Measurements from ENCODE around the gene NT5DC2.

The NT5DC2 gene

DNA sequence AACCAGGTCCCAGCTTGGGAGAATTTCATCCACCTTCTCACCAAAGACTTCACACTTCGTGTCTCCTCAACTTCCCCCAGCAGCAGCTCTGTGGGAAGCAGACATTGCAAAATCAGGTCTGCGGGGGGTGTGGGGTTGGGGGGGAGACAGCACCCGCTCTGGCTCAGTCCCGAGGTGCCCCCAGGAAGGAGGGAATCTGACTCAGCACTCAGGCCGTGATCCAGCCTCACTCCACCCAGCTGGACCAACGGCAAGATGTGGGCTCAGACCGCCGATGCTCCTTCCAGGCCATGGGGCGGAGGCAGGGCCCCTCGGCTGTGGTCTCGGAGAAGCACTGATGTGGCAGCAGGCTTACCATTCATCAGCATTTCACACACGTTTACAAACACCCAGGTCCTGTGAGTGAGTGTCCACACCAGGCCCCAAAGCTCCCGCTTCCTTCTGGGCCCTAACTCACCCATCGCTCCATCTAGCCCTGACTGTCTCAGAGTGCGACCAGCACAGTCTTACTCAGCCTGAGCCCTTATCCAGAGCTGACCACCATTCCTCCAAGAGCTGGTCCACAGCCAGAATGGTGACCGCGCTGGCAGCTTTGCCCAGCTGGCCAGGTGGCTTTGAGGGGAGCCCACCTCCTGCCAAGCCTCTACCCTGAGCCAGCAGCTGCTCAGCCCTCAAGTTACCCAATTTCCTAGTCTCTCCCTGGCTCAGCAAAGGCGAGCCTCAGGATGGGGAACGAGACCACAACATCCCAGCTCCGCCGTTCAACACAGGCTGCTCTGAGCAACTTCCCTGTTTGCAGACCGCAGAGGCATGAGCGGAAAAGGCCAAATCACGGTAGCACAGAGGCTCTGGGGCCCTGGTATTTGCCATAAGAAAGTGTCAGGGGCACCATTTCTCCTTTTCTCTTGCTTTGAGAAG, 35.3 kb downstream of the NT5DC2 start:
- no peaks in the 10 kb centered on the region for H3K4me1 ChIP-seq (ENCODE audit: control insufficient read depth, insufficient read depth, low read length)
- WGBS, 2 experiments, result 91 to 93% methylated on average over 24 of the region's 24 CpGs
- no peaks in the 10 kb centered on the region for H3K27me3 ChIP-seq (ENCODE audit: control insufficient read depth, insufficient read depth, low read length, poor library complexity, severe bottlenecking)
- no peaks in the 10 kb centered on the region for H3K36me3 ChIP-seq (ENCODE audit: control insufficient read depth, insufficient read depth, low read length)
- no peak overlapping the region for H3K27ac ChIP-seq (ENCODE audit: insufficient read depth, low read depth, low read length, poor library complexity, severe bottlenecking)
- no peak overlapping the region for H3K4me3 ChIP-seq (ENCODE audit: insufficient read depth, low read depth, low read length)
- no peaks in the 10 kb centered on the region for H3K9me3 ChIP-seq (ENCODE audit: control insufficient read depth, low read length)

DNA sequence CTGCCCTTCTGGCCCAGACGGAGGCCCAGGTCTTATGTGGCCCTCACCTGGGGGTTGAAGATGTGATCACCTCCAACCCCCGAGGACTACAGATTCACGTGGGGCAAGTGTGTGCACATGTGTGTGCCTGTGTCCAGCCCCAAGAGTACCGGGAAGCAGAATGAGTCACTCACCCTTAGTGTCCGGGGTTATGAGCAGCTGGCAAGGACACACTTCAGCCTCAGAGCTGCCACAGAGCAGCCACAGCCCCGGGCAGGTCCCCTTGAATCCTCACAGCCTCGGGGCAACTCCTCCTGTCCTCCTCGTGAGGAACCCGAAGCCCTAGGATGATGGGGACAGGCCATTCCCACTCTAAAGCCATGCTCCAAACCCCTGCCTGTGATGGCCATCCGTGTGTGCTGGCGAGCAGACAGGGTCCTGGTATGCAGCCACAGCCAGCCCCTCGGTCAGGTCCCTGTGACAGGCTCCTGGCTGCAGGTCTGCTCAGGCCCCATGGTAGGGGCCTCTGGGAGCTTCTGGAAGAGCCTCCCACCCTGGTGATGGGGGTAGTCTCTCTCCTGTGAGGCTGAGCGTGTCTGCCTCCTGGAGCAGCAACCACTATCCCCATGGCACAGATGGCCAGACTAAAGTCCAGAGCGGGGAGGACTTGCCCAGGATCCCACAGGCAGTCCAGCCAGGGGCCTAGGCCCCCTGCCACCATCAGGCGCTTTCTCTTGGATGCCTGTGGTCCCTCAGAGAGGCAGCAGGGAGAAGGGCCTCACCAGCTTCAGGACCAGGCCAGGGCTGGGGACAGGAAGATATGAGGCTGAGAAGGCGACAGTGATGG, 37.7 kb downstream of the NT5DC2 start:
- H3K27me3 ChIP-seq (ENCODE audit: control insufficient read depth, insufficient read depth, low read length, poor library complexity, severe bottlenecking), result no peaks in the 10 kb centered on the region
- no peak overlapping the region for H3K4me3 ChIP-seq (ENCODE audit: insufficient read depth, low read depth, low read length)
- H3K9me3 ChIP-seq (ENCODE audit: control insufficient read depth, low read length), result no peaks in the 10 kb centered on the region
- H3K27ac ChIP-seq (ENCODE audit: insufficient read depth, low read depth, low read length, poor library complexity, severe bottlenecking), result no peak overlapping the region
- peaks cover 8% of the 10 kb centered on the region for H3K36me3 ChIP-seq (ENCODE audit: control insufficient read depth, insufficient read depth, low read length)
- WGBS, 2 experiments, result 92 to 93% methylated on average over 16 of the region's 16 CpGs
- no peaks in the 10 kb centered on the region for H3K4me1 ChIP-seq (ENCODE audit: control insufficient read depth, insufficient read depth, low read length)

- Histone ChIP-seq H3K27ac (ENCODE audit: insufficient read depth, low read depth, low read length, poor library complexity, severe bottlenecking) (no peak within 1 kb of the TSS), H3K4me1 (ENCODE audit: control insufficient read depth, insufficient read depth, low read length) (no peaks in the 10 kb centered on the region), H3K27me3 (ENCODE audit: control insufficient read depth, insufficient read depth, low read length, poor library complexity, severe bottlenecking) (no peaks in the 10 kb centered on the region), H3K36me3 (ENCODE audit: control insufficient read depth, insufficient read depth, low read length) (peaks cover 14% of the 10 kb centered on the region), H3K9me3 (ENCODE audit: control insufficient read depth, low read length) (no peaks in the 10 kb centered on the region), H3K4me3 (ENCODE audit: insufficient read depth, low read depth, low read length) (no peak within 1 kb of the TSS)
- 86 to 87% methylated on average over 25 of the region's 25 CpGs for WGBS, 2 experiments
These were observed 38.7 kb downstream of the NT5DC2 start, which contains the start of gene STAB1 for GRCh38 chr3:52494886-52495495. TSS of gene STAB1 (plus strand) at chr3:52495338. CDS start at chr3:52495414, 76 bp downstream.

- WGBS, 2 experiments, result 91 to 94% methylated on average over 7 of the region's 7 CpGs
These were observed 39.2 kb downstream of the NT5DC2 start for GRCh38 chr3:52494445-52494844.

GRCh38 chr3:52493232-52494017, 40.2 kb downstream of the NT5DC2 start:
- no peaks in the 10 kb centered on the region for H3K27me3 ChIP-seq (ENCODE audit: control insufficient read depth, insufficient read depth, low read length, poor library complexity, severe bottlenecking)
- H3K4me3 ChIP-seq (ENCODE audit: insufficient read depth, low read depth, low read length), result no peak overlapping the region
- no peaks in the 10 kb centered on the region for H3K4me1 ChIP-seq (ENCODE audit: control insufficient read depth, insufficient read depth, low read length)
- H3K9me3 ChIP-seq (ENCODE audit: control insufficient read depth, low read length), result no peaks in the 10 kb centered on the region
- H3K36me3 ChIP-seq (ENCODE audit: control insufficient read depth, insufficient read depth, low read length), result peaks cover 24% of the 10 kb centered on the region
- H3K27ac ChIP-seq (ENCODE audit: insufficient read depth, low read depth, low read length, poor library complexity, severe bottlenecking), result no peak overlapping the region
- WGBS, 2 experiments, result 93 to 95% methylated on average over 7 of the region's 7 CpGs

More at GRCh38 chr3:52494445-52494844, 39.2 kb downstream of the NT5DC2 start:
- H3K27me3 ChIP-seq (ENCODE audit: control insufficient read depth, insufficient read depth, low read length, poor library complexity, severe bottlenecking), result no peaks in the 10 kb centered on the region
- no peaks in the 10 kb centered on the region for H3K4me1 ChIP-seq (ENCODE audit: control insufficient read depth, insufficient read depth, low read length)
- H3K9me3 ChIP-seq (ENCODE audit: control insufficient read depth, low read length), result no peaks in the 10 kb centered on the region
- peaks cover 20% of the 10 kb centered on the region for H3K36me3 ChIP-seq (ENCODE audit: control insufficient read depth, insufficient read depth, low read length)
- no peak overlapping the region for H3K4me3 ChIP-seq (ENCODE audit: insufficient read depth, low read depth, low read length)
- H3K27ac ChIP-seq (ENCODE audit: insufficient read depth, low read depth, low read length, poor library complexity, severe bottlenecking), result no peak overlapping the region

DNA sequence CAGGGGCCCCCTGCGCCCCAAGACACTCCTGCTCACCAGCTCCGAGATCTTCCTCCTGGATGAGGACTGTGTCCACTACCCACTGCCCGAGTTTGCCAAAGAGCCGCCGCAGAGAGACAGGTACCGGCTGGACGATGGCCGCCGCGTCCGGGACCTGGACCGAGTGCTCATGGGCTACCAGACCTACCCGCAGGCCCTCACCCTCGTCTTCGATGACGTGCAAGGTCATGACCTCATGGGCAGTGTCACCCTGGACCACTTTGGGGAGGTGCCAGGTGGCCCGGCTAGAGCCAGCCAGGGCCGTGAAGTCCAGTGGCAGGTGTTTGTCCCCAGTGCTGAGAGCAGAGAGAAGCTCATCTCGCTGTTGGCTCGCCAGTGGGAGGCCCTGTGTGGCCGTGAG, 41.6 kb downstream of the NT5DC2 start:
- Histone ChIP-seq H3K4me1 (ENCODE audit: control insufficient read depth, insufficient read depth, low read length) (no peaks in the 10 kb centered on the region), H3K27me3 (ENCODE audit: control insufficient read depth, insufficient read depth, low read length, poor library complexity, severe bottlenecking) (no peaks in the 10 kb centered on the region), H3K36me3 (ENCODE audit: control insufficient read depth, insufficient read depth, low read length) (peaks cover 37% of the 10 kb centered on the region), H3K4me3 (ENCODE audit: insufficient read depth, low read depth, low read length) (no peak overlapping the region), H3K9me3 (ENCODE audit: control insufficient read depth, low read length) (no peaks in the 10 kb centered on the region), H3K27ac (ENCODE audit: insufficient read depth, low read depth, low read length, poor library complexity, severe bottlenecking) (no peak overlapping the region)
- 94 to 95% methylated on average over 21 of the region's 21 CpGs for WGBS, 2 experiments

- Histone ChIP-seq H3K9me3 (ENCODE audit: control insufficient read depth, low read length) (no peaks in the 10 kb centered on the region), H3K27ac (ENCODE audit: insufficient read depth, low read depth, low read length, poor library complexity, severe bottlenecking) (no peak overlapping the region), H3K36me3 (ENCODE audit: control insufficient read depth, insufficient read depth, low read length) (peaks cover 41% of the 10 kb centered on the region), H3K4me1 (ENCODE audit: control insufficient read depth, insufficient read depth, low read length) (no peaks in the 10 kb centered on the region), H3K4me3 (ENCODE audit: insufficient read depth, low read depth, low read length) (no peak overlapping the region), H3K27me3 (ENCODE audit: control insufficient read depth, insufficient read depth, low read length, poor library complexity, severe bottlenecking) (no peaks in the 10 kb centered on the region)
- 95 to 96% methylated on average over 23 of the region's 23 CpGs for WGBS, 2 experiments
These were observed 42.6 kb downstream of the NT5DC2 start for GRCh38 chr3:52490939-52491526.

DNA sequence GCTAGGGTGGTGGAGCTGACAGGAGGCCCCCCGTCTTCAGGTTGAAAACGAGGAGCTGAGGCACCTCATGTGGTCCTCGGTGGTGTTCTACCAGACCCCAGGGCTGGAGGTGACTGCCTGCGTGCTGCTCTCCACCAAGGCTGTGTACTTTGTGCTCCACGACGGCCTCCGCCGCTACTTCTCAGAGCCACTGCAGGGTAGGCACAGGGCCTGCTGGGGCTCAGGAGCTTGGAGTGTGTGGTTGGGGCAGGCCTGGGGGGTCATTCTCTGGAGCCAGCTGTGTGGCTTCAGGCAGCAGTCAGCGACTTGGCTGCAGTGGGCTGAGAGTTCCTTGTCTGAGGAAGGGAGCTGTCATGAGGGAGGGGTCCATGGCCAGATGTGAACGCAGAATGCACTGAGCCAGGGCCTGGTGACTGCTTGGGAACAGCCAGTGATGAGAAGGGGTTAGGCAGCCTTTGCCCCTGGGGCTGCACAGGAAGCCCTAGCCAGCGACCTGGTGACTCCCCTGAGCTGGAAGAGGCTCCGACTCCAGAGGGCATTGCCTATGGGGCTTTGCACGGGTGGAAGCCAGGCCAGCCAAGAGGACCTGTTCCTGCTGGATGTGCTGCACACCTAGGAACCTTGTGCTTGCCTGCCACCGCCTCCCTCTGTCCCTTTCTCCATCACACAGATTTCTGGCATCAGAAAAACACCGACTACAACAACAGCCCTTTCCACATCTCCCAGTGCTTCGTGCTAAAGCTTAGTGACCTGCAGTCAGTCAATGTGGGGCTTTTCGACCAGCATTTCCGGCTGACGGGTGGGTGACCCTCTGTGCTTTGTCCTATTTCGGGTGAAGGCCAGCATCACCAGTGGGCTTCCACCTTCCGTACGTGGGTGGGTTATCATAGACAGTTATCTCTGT, 43.4 kb downstream of the NT5DC2 start:
- Histone ChIP-seq H3K4me3 (ENCODE audit: insufficient read depth, low read depth, low read length) (no peak overlapping the region), H3K27ac (ENCODE audit: insufficient read depth, low read depth, low read length, poor library complexity, severe bottlenecking) (no peak overlapping the region), H3K27me3 (ENCODE audit: control insufficient read depth, insufficient read depth, low read length, poor library complexity, severe bottlenecking) (no peaks in the 10 kb centered on the region), H3K36me3 (ENCODE audit: control insufficient read depth, insufficient read depth, low read length) (peaks cover 48% of the 10 kb centered on the region), H3K9me3 (ENCODE audit: control insufficient read depth, low read length) (no peaks in the 10 kb centered on the region), H3K4me1 (ENCODE audit: control insufficient read depth, insufficient read depth, low read length) (no peaks in the 10 kb centered on the region)
- 91% methylated on average over 22 of the region's 22 CpGs for WGBS, 2 experiments

Data from ectodermal cell (in vitro differentiated cells).